Trophoblast cell (in vitro differentiated cells and primary cell): ENCODE data around the gene SNUPN.

Experiments used
- DNase-seq, 2 donors: peaks; one replicate each; pipeline ENCODE4 v3.0.0-alpha.2; 2016
- H2AFZ ChIP-seq: 2 replicates; pipeline ENCODE4 v1.6.1; 2013; ENCODE audit warnings: low read length, moderate library complexity, mild to moderate bottlenecking; ENCODE audit not compliant: insufficient read depth, poor library complexity
- H2AK5ac ChIP-seq: 2 replicates; pipeline ENCODE4 v1.6.1; 2013; ENCODE audit warnings: mild to moderate bottlenecking, low read length
- H2BK120ac ChIP-seq: 2 replicates; pipeline ENCODE4 v1.6.1; 2013; ENCODE audit warnings: low read length, mild to moderate bottlenecking, moderate library complexity; ENCODE audit not compliant: insufficient read depth, poor library complexity
- H2BK12ac ChIP-seq: 2 replicates; pipeline ENCODE4 v1.6.1; 2013; ENCODE audit warnings: mild to moderate bottlenecking, low read length, moderate library complexity
- H2BK5ac ChIP-seq: 2 replicates; pipeline ENCODE4 v1.6.1; 2013; ENCODE audit warnings: low read length, low read depth, moderate library complexity, mild to moderate bottlenecking; ENCODE audit not compliant: poor library complexity
- H3K14ac ChIP-seq: 2 replicates; pipeline ENCODE4 v1.6.1; 2013; ENCODE audit warnings: mild to moderate bottlenecking, low read length
- H3K18ac ChIP-seq: 2 replicates; pipeline ENCODE4 v1.6.1; 2013; ENCODE audit warnings: mild to moderate bottlenecking, low read length
- H3K23ac ChIP-seq: 2 replicates; pipeline ENCODE4 v1.6.1; 2013; ENCODE audit warnings: low read length
- H3K27ac ChIP-seq: 2 replicates; pipeline ENCODE4 v1.5.1; 2013; ENCODE audit warnings: low read depth, mild to moderate bottlenecking, inconsistent platforms, low read length, moderate library complexity
- H3K27me3 ChIP-seq: 2 replicates; pipeline ENCODE4 v1.6.1; 2013; ENCODE audit warnings: inconsistent platforms, mild to moderate bottlenecking, low read length, moderate library complexity; ENCODE audit not compliant: insufficient read depth
- H3K36me3 ChIP-seq, 2 experiments: 1 replicate in 1 of 2; 2 replicates in 1 of 2; pipeline ENCODE4 v1.6.1; 2013; ENCODE audit warnings: low read length in 2 of 2, mild to moderate bottlenecking in 2 of 2, moderate library complexity in 1 of 2; ENCODE audit not compliant: insufficient read depth in 2 of 2, control insufficient read depth in 1 of 2
- H3K4ac ChIP-seq: 2 replicates; pipeline ENCODE4 v1.6.1; 2013; ENCODE audit warnings: low read depth, mild to moderate bottlenecking, low read length, moderate library complexity
- H3K4me1 ChIP-seq, 2 experiments: 1 replicate in 1 of 2; 2 replicates in 1 of 2; pipeline ENCODE4 v1.6.1; 2013; ENCODE audit warnings: low read length in 2 of 2, mild to moderate bottlenecking in 2 of 2, moderate library complexity in 1 of 2; ENCODE audit not compliant: insufficient read depth in 2 of 2, control insufficient read depth in 1 of 2
- H3K4me2 ChIP-seq: 2 replicates; pipeline ENCODE4 v1.6.1; 2013; ENCODE audit warnings: inconsistent platforms, mild to moderate bottlenecking, low read length, moderate library complexity
- H3K4me3 ChIP-seq: 2 replicates; pipeline ENCODE4 v1.5.1; 2013; ENCODE audit warnings: mild to moderate bottlenecking, low read depth, low read length, inconsistent platforms
- H3K79me1 ChIP-seq: one replicate; pipeline ENCODE4 v1.6.1; 2013; ENCODE audit warnings: low read length
- H3K79me2 ChIP-seq: 2 replicates; pipeline ENCODE4 v1.6.1; 2013; ENCODE audit warnings: low read length, mild to moderate bottlenecking; ENCODE audit not compliant: control insufficient read depth, insufficient read depth, poor library complexity
- H3K9ac ChIP-seq: 2 replicates; pipeline ENCODE4 v1.6.1; 2013; ENCODE audit warnings: mild to moderate bottlenecking, low read length
- H3K9me3 ChIP-seq: 2 replicates; pipeline ENCODE4 v1.6.1; 2013; ENCODE audit warnings: low read depth, mild to moderate bottlenecking, control low read depth, inconsistent platforms, low read length; ENCODE audit not compliant: insufficient read depth
- H4K12ac ChIP-seq: 2 replicates; pipeline ENCODE4 v1.6.1; 2013; ENCODE audit warnings: low read depth, mild to moderate bottlenecking, low read length, moderate library complexity
- H4K8ac ChIP-seq: 2 replicates; pipeline ENCODE4 v1.6.1; 2013; ENCODE audit warnings: low read depth, mild to moderate bottlenecking, low read length, moderate library complexity
- H4K91ac ChIP-seq: one replicate; pipeline ENCODE4 v1.6.1; 2013; ENCODE audit warnings: low read depth, mild to moderate bottlenecking, low read length, moderate library complexity
- WGBS: extraction: QIAGEN DNeasy Blood & Tissue Kit; methylation state at CpG from one replicate; pipeline ENCODE4 v1.1.7; 2013; ENCODE audit warnings: missing lambda C conversion rate; ENCODE audit not compliant: insufficient read length, insufficient coverage; ENCODE audit errors: extremely low coverage; 5-methylcytosine and 5-hydroxymethylcytosine counted together

The SNUPN gene

GRCh38 chr15:75578173-75578947 lies 47.2 kb downstream of the SNUPN start:
- H3K79me2 ChIP-seq: peaks cover 15% of the 10 kb centered on the region
- H4K91ac ChIP-seq: peak overlapping the region; percentile 96
- H3K23ac ChIP-seq: no peak overlapping the region
- peak overlapping the region; percentile 28 for H2AFZ ChIP-seq
- no peaks in the 10 kb centered on the region for H3K27me3 ChIP-seq
- H3K18ac ChIP-seq: peak overlapping the region; percentile 95
- WGBS: no CpG with 5 or more reads among the region's 77 CpGs
- peaks cover 3 to 4% of the 10 kb centered on the region in 2 experiments for H3K4me1 ChIP-seq
- H3K27ac ChIP-seq: peak overlapping the region; percentile 28
- no peaks in the 10 kb centered on the region for H3K9me3 ChIP-seq
- peak overlapping the region; percentile 96 for H3K14ac ChIP-seq
- H3K9ac ChIP-seq: peak overlapping the region; percentile 95
- H2BK120ac ChIP-seq: peak overlapping the region; percentile 95
- H3K4ac ChIP-seq: peak overlapping the region; percentile 95
- H2BK12ac ChIP-seq: no peak overlapping the region
- H4K8ac ChIP-seq: peak overlapping the region; percentile 91
- peak in 1 of 2 donors; percentile 49 for DNase-seq
- H3K36me3 ChIP-seq: peaks cover 0 to 2% of the 10 kb centered on the region in 2 experiments
- peak overlapping the region; percentile 82 for H2BK5ac ChIP-seq
- peak overlapping the region; percentile 95 for H4K12ac ChIP-seq
- peak overlapping the region; percentile 90 for H3K4me3 ChIP-seq
- H3K79me1 ChIP-seq: peaks cover 13% of the 10 kb centered on the region
- H2AK5ac ChIP-seq: peak overlapping the region; percentile 76
- H3K4me2 ChIP-seq: peak overlapping the region; percentile 95

GRCh38 chr15:75577401-75578172 lies 47.9 kb downstream of the SNUPN start:
- H3K14ac ChIP-seq: peak overlapping the region; percentile 96
- H2BK5ac ChIP-seq: no peak overlapping the region
- H2BK12ac ChIP-seq: no peak overlapping the region
- peak overlapping the region; percentile 22 for H4K8ac ChIP-seq
- no peak overlapping the region for H2AK5ac ChIP-seq
- H3K9ac ChIP-seq: peak overlapping the region; percentile 95
- peaks cover 15% of the 10 kb centered on the region for H3K79me2 ChIP-seq
- peak overlapping the region; percentile 95 for H3K4me2 ChIP-seq
- peak overlapping the region; percentile 50 for H4K12ac ChIP-seq
- WGBS: no CpG with 5 or more reads among the region's 13 CpGs
- peak overlapping the region; percentile 90 for H3K4me3 ChIP-seq
- no peak overlapping the region for H3K23ac ChIP-seq
- H2BK120ac ChIP-seq: peak overlapping the region; percentile 20
- H3K27me3 ChIP-seq: no peaks in the 10 kb centered on the region
- H2AFZ ChIP-seq: peak overlapping the region; percentile 28
- no peak overlapping the region for H3K18ac ChIP-seq
- no peak overlapping the region for H3K27ac ChIP-seq
- H3K79me1 ChIP-seq: peaks cover 13% of the 10 kb centered on the region
- no peak overlapping the region for H4K91ac ChIP-seq
- peaks cover 3 to 4% of the 10 kb centered on the region in 2 experiments for H3K4me1 ChIP-seq
- DNase-seq: peak; percentile 63 to 97
- peaks cover 0 to 2% of the 10 kb centered on the region in 2 experiments for H3K36me3 ChIP-seq
- H3K4ac ChIP-seq: peak overlapping the region; percentile 95
- H3K9me3 ChIP-seq: no peaks in the 10 kb centered on the region

GRCh38 chr15:75573648-75574384 lies 51.7 kb downstream of the SNUPN start:
- H3K9me3 ChIP-seq: no peaks in the 10 kb centered on the region
- H3K79me2 ChIP-seq: peaks cover 14% of the 10 kb centered on the region
- H2AFZ ChIP-seq: no peak overlapping the region
- H4K12ac ChIP-seq: no peak overlapping the region
- WGBS: no CpG with 5 or more reads among the region's 5 CpGs
- H3K23ac ChIP-seq: no peak overlapping the region
- no peak overlapping the region for H3K14ac ChIP-seq
- H3K9ac ChIP-seq: no peak overlapping the region
- H3K27me3 ChIP-seq: no peaks in the 10 kb centered on the region
- no peak for DNase-seq
- H3K4ac ChIP-seq: no peak overlapping the region
- no peak overlapping the region for H2BK5ac ChIP-seq
- no peak overlapping the region for H2BK120ac ChIP-seq
- no peak overlapping the region for H4K91ac ChIP-seq
- no peak overlapping the region for H3K18ac ChIP-seq
- peaks cover 9% of the 10 kb centered on the region for H3K79me1 ChIP-seq
- H2AK5ac ChIP-seq: no peak overlapping the region
- no peaks in the 10 kb centered on the region for H3K4me1 ChIP-seq
- no peak overlapping the region for H3K27ac ChIP-seq
- H4K8ac ChIP-seq: no peak overlapping the region
- H2BK12ac ChIP-seq: no peak overlapping the region
- no peak overlapping the region for H3K4me3 ChIP-seq
- H3K36me3 ChIP-seq: peaks cover 0 to 4% of the 10 kb centered on the region in 2 experiments
- no peak overlapping the region for H3K4me2 ChIP-seq

- Histone ChIP-seq H3K4me3 (no peak overlapping the region), H3K4ac (peak overlapping the region; percentile 31), H4K12ac (no peak overlapping the region), H4K91ac (no peak overlapping the region), H3K23ac (no peak overlapping the region), H2AFZ (no peak overlapping the region), H3K27ac (no peak overlapping the region), H3K9ac (no peak overlapping the region), H4K8ac (no peak overlapping the region), H2BK120ac (no peak overlapping the region), H2BK5ac (no peak overlapping the region), H2AK5ac (no peak overlapping the region), H3K4me1 (no peaks in the 10 kb centered on the region), H3K14ac (no peak overlapping the region), H3K4me2 (no peak overlapping the region), H3K9me3 (no peaks in the 10 kb centered on the region), H3K79me1 (no peaks in the 10 kb centered on the region), H2BK12ac (no peak overlapping the region), H3K18ac (peak overlapping the region; percentile 54), H3K79me2 (peaks cover 3% of the 10 kb centered on the region), H3K27me3 (no peaks in the 10 kb centered on the region), H3K36me3 (peaks cover 0 to 2% of the 10 kb centered on the region in 2 experiments)
- DNase-seq: no peak
- WGBS: no CpG with 5 or more reads among the region's 8 CpGs
Observed at GRCh38 chr15:75570126-75570845, 55.2 kb downstream of the SNUPN start.
